MM.1S (cell line): ENCODE results near the gene NDOR1.

Experiments
- EZH2phosphoT487 ChIP-seq: fragments of 300-600 bp; sonication (generic); IDR thresholded peaks from 2 replicates; pipeline ENCODE4 v1.6.1; 2018; ENCODE audit warnings: antibody characterized with exemption, low read length
- TF ChIP-seq, protein P1 (sequence below): fragments of 300-600 bp; sonication (generic); IDR thresholded peaks from 2 replicates; pipeline ENCODE4 v1.5.1; 2016; ENCODE audit warnings: antibody characterized with exemption, low read length, mixed read lengths

GRCh38 chr9:137221095-137221505 lies 15.6 kb downstream of the NDOR1 start:
- no peak for TF ChIP-seq EZH2phosphoT487
- TF ChIP-seq, protein P1, sequence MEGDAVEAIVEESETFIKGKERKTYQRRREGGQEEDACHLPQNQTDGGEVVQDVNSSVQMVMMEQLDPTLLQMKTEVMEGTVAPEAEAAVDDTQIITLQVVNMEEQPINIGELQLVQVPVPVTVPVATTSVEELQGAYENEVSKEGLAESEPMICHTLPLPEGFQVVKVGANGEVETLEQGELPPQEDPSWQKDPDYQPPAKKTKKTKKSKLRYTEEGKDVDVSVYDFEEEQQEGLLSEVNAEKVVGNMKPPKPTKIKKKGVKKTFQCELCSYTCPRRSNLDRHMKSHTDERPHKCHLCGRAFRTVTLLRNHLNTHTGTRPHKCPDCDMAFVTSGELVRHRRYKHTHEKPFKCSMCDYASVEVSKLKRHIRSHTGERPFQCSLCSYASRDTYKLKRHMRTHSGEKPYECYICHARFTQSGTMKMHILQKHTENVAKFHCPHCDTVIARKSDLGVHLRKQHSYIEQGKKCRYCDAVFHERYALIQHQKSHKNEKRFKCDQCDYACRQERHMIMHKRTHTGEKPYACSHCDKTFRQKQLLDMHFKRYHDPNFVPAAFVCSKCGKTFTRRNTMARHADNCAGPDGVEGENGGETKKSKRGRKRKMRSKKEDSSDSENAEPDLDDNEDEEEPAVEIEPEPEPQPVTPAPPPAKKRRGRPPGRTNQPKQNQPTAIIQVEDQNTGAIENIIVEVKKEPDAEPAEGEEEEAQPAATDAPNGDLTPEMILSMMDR, result no peak
